ENCODE results near the gene SLCO4C1.
"Not testable (repeated sequence)": the region's sequence is repeated elsewhere in the genome, so short reads cannot be mapped to it uniquely, and the experiment has no call there.

SLCO4C1 gene, protein sequence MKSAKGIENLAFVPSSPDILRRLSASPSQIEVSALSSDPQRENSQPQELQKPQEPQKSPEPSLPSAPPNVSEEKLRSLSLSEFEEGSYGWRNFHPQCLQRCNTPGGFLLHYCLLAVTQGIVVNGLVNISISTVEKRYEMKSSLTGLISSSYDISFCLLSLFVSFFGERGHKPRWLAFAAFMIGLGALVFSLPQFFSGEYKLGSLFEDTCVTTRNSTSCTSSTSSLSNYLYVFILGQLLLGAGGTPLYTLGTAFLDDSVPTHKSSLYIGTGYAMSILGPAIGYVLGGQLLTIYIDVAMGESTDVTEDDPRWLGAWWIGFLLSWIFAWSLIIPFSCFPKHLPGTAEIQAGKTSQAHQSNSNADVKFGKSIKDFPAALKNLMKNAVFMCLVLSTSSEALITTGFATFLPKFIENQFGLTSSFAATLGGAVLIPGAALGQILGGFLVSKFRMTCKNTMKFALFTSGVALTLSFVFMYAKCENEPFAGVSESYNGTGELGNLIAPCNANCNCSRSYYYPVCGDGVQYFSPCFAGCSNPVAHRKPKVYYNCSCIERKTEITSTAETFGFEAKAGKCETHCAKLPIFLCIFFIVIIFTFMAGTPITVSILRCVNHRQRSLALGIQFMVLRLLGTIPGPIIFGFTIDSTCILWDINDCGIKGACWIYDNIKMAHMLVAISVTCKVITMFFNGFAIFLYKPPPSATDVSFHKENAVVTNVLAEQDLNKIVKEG

DNA sequence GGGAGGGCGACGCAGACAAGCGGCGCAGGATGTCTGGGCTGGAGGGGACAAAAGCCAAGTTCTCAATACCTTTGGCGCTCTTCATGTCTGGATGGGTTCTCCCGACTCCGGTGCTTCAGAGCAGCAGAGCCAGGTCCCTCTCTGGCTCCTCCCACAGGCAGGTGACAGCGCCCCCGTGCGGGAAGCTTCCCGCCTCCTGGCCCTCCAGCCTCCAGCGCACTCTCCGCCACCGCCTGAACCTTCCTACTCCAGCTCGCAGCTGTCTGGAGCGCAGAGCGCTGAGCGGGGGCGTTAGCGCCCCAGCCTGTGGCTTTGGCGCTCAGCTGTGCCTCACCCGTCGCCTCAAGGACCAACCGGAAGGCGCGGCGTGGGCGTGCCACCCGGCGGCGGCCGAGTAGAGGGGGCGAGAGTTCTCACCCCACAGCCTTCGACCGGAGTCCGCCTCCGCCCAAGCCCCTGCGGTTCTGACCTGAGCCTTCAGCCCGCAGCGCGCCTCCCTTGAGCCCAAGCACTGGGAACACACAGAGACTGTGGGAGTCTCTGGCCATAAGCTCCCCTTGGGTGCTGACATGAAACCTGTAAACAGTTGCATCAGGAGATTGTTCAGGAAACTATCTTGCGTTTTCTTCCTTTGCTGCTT is at the start of gene SLCO4C1:
Gene SLCO4C1, minus strand, starts transcription at position 107 of the 640 bp plus-strand sequence. Its CDS starts 22 bp downstream, at position 85.
- peak; percentile 84 for DNase-seq

DNA sequence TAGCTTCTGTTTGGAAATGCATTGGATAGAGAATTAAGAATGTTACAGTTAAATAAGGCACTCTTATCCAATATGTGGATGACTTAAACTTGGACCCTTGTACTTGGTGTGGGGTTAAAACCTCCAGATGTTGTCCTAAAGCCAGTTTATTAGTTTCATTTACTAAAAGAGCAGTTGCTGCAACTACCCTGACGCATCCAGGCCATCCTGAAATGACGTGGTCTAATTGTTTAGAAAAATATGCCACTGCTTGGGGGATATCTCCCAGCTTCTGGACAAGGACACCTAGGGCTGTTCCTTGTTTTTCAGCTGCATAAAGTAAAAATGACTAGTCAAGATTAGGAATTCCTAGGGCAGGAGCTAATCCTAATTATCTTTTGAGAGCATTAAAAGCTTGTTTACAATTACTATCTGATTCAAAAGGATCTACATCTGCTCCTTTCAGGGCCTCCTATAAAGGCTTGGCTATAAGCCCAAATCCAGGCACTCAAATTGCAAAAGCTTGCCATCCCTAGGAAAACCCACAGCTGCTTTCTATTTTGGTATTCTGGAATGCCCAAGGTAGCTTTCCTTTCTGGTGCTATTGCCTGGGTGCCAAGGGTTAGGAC is 45.7 kb upstream of the SLCO4C1 start:
- DNase-seq, result no peak

GRCh38 chr5:102324714-102325113 is 28.6 kb upstream of the SLCO4C1 start:
- no peak for DNase-seq

DNA sequence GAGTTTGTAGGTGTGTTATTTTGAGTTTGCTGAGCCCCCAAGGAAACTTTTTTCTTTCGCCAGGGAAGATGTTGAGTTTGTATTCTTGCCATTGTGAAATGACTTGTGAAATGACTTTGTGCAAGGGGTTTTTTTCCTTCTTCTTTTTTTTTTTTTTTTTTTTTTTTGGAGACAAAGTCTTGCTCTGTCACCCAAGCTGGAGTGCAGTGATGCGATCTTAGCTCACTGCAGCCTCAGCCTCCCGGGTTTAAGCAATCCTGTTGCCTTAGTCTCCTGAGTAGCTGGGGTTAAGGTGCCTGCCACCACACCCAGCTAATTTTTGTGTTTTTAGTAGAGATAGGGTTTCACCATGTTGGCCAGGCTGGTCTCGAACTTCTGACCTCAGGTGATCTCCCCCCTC is 22.7 kb upstream of the SLCO4C1 start:
- not testable (repeated sequence) for DNase-seq

GRCh38 chr5:102314328-102314727 is 18.2 kb upstream of the SLCO4C1 start:
- no peak for DNase-seq

GRCh38 chr5:102313912-102314311 is 17.8 kb upstream of the SLCO4C1 start:
- no peak for DNase-seq

- DNase-seq, result no peak
Observed at GRCh38 chr5:102312586-102313370, 16.7 kb upstream of the SLCO4C1 start.

DNA sequence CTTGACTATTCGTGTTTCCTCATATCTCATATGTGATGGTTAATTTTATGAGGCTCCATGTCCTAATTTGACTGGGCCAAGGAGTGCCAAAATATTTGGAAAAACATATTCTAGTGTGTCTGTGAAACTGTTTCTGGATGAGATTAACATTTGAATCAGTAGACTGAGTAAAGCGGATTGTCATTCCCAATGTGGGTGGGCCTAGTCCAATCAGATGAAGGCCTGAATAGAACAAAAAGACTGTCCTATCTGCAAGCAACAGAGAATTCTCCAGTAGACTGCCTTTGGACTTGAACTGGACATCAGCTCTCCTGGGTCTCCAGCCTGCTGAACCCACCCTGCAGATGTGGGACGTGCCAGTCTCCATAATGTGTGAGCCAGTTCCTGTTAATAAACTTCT is 13.5 kb upstream of the SLCO4C1 start:
- no peak for DNase-seq

- no peak for DNase-seq
Observed at GRCh38 chr5:102307232-102307631, 11.1 kb upstream of the SLCO4C1 start.

- DNase-seq, result no peak
Observed at GRCh38 chr5:102306121-102306520, 10.0 kb upstream of the SLCO4C1 start.

GRCh38 chr5:102295534-102296177 is 428 bp downstream of the SLCO4C1 start:
- no peak for DNase-seq

DNA sequence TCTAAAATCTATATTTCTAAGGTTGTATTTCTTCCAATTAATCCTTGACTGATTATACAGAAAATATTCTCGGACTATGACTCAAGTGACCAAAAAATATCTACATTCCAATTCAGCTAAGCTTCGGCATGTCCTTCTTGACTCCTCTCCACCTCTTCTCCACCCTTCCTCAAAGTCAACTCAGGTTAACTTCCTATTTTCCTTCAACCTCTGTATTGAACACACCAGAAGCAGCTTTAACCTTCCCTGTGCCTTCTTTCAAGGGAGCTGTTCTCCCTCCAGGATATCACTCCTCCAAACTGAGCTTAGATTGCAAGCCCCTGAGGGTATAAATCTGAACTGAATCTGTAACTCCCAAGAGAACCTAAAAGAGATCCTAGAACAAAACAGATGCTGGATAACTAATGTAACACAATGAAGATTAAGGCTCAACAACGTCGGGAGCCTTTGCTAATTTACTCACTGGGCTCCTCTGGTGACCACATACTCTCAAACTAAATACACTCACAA is 1.1 kb downstream of the SLCO4C1 start:
- no peak for DNase-seq

DNA sequence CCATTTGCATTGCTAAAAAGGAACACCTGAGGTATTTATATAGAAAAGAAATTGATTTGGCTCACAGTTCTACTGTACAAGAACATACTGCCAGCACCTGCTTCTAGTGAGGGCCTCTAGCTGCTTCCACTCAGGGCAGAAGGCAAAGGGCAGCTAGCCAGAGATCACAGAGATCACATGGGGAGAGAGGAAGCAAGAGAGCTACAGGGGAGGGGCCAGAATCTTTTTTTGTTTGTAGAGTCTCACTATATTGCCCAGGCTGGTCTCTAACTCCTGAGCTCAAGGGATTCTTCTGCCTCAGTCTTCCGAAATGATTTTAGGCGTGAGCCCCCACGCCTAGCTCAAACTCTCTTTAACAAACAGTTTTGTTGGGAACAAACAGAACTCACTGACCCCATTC is 6.1 kb downstream of the SLCO4C1 start:
- DNase-seq, result no peak

DNA sequence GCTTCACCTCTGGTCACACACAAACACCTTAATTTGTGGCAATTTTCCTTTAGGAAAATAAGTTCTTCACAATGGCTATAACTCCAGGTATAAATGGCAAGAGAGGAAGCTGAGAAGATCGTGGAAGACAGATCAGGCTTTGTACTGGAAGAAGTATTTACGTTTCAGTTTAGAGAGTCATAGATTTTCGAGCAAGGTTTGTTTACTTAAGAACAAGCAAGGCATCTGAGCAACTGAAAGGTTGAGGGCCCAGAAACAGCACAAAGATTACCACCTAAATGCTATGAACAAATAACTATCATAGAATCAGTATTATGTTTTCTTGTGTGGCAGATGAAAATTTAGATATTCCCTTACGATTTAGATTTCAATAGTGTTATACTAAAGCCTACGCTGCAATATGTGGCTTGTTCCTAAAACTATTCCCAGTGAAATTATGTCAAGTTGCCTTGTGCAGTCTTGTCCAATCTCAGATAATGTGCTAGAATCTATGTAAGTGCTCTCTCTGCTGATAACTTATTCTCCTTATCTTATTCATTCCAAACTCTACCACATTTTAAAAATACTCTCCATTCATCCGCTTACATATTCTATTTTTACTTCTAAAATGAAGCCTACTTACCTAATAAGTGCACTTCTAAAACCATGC is 6.7 kb downstream of the SLCO4C1 start:
- no peak for DNase-seq

DNA sequence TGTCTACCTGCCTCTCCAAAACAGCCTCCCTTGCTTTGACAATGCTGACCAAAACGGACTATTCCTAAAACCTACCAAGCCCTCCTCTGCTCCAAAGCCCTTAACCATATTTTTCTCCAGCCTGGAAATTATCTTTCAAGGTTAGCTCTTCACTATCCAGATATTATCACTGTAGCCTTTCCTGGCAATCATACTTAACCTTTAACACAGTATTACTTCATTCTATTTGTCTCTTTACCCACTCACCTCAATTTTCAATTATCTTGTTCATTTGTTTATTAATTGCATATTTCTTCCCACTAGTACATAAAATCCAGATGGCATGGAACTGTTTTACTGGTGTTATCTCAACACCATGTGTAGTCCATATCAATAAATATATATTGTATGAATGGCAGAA is 7.5 kb downstream of the SLCO4C1 start:
- no peak for DNase-seq

DNA sequence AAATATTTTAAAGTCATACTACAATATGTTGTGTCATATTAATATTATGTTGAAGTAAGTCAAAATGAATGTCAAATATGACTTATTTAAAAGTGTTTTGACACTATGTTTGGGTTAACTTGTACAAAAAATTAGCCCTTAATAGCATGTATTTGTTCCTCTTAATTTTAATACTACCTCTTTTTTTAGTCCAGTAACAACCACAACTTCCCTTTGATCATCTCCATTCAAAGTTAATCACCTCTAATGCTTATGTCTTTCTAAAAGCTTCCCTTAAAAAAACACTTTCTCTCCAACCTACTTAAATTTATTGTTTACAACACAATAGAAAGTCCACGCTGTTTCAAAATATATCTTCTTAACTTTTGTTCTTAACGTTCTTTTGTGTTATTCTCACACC is 9.6 kb downstream of the SLCO4C1 start:
- no peak for DNase-seq

- no peak for DNase-seq
Observed at GRCh38 chr5:102283102-102283797, 12.8 kb downstream of the SLCO4C1 start.

DNA sequence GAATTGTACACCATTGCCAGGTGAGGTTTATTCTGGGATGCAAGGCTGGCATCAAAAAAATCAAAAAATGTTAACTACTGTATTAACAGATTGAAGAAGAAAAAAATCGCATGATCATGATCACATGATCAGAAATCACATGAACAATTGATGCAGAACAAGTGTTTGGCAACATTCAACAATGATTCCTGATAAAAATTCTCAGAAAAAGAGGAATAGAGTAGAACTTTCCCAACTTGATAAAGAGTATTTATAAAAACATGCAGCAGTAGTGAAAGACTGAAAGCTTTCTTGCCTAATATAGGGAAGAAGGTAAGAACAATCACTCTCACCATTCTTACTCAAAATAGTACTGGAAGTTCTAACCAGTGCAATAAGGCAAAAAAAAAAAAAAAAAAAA is 16.4 kb downstream of the SLCO4C1 start:
- DNase-seq, result no peak

DNA sequence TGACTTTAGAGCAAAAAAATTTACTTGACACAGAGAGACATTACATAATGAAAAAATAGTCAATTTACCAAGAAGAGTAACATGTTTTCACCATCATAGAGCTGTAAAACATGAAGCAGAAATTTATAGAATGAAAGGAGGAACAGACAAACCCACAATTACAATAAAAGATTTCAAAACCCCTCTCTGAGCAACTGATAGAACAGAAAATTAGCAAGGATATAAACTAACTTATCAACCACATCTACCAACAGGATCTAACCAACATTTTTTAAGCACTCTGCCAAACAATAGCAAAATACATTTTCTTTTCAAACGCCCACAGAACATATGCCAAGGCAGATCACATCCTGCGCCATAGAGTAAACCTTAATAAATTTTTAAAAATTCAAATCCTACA is 17.9 kb downstream of the SLCO4C1 start:
- no peak for DNase-seq

- DNase-seq, result no peak
Observed at GRCh38 chr5:102277144-102277543, 18.9 kb downstream of the SLCO4C1 start.

DNA sequence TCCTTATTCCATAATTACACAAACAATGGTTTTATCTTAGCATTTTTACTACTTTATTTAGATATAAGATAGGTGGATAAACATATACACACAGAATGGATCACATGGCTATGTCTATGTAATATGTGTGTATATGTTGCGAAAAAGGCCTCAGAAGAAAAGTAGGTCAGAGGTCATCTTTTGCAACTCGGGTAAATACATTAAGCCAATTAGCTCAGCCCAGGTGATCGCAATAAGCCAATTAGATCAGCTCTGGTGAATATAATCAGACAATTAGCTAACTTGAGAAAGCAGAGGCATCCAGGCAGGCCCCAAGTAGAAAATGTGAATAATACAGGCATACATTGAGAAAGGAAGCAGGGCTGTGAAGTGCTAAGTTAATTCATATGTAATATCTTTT is 24.3 kb downstream of the SLCO4C1 start:
- DNase-seq, result no peak
